Suppressor macrophage treated with lipopolysaccharide for 4 hours (primary cell): ENCODE data around the gene SPDYE4.

ENCODE experiments used
- DNase-seq: peaks from one replicate; pipeline ENCODE4 v3.0.0-alpha.2; 2020

Gene SPDYE4

GRCh38 chr17:8782176-8782575 is 23.8 kb upstream of the SPDYE4 start:
- no peak for DNase-seq

GRCh38 chr17:8781776-8782175 is 23.4 kb upstream of the SPDYE4 start:
- peak; percentile 28 for DNase-seq

DNA sequence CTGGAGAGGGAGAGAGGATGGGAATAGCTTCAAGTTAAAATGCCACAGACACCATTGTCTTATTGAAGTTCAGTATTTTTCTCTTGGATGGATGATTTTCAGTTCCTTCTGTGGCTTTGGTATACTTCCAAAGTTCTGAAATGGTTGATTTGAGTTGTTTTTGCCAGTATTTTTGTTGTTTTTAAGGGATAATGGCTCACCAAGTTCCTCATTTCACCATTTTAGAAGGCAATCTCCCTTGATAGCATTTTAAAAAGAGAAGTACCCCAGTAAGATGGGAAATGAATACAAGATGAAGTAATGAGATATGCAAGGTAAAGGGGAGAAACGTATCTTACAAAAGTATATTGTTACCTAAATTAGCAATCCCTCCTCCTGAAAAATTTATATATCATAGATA is 18.5 kb upstream of the SPDYE4 start:
- peak; percentile 20 for DNase-seq

DNA sequence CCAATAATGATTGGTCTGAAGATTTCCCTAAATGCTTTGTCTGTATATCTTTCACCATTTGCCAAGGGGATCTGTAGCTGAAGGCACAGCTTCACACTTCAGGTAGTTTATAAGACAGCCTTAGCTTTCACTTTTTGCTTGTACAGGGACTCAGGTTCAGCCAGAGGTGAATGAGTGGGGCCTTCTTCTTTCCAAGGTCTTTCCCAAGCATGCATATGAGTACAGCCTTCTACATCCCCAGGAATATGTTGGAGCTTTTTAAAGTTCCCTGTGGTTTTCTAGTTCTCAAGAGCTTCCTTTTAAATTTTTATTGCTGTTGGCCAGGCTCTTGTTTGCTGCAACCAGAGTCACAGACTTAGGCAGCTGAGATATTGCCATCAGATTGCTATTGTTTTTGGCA is 17.9 kb upstream of the SPDYE4 start:
- no peak for DNase-seq

GRCh38 chr17:8766731-8767130 is 8.4 kb upstream of the SPDYE4 start:
- DNase-seq = no peak

GRCh38 chr17:8762012-8762411 is 3.7 kb upstream of the SPDYE4 start:
- no peak for DNase-seq

DNA sequence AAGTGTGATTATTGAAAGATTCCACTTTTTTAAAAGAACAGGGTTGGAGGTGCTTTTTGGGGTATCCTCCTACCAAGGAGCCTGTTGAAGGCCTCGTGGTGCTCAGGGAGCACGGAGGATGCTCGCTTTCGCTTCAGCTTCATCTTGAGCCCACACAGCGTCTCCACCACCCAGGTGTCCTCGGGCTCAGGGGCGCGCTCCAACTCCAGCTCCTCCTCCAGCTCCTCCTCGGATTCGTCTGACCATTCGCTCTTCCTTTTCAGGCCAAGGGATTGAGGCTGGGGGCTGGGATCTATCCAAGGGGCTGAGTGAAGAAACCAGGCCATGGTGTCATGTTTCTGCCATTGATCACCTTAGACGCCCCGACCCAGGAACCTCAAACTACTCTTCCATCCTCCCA is 1.2 kb downstream of the SPDYE4 start:
- no peak for DNase-seq

DNA sequence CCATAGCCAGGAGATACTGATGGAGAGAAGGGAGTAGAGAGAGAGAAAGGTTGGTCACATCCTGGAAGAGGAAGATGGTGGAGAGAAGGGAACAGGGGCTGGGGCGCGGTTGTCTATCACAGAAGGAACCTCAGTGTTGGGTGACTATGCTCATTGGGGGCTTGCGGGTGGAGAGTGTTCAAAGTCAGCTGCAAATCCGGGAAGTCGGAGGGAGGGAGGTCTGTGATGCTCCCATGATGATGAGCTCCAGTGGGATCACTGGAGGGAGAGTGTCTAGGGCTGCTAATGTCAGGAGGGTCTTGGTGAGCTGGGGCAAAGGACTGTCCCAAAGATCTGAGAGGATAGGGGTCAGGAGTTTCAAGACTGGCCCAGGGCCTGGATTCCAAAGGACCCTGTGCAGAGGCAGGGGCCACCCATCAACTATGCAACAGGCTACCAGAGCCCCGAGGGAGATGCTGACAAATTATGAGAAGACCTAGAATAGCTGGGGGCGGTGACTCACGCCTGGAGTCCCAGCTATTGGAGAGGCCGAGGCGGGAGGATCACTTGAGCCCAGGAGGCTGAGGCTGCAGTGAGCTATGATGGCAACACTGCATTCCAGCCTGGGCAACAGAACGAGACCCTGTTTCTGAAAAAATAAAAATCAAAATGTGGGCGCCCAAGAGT is 2.6 kb downstream of the SPDYE4 start:
- no peak for DNase-seq

GRCh38 chr17:8754890-8755289 is 3.5 kb downstream of the SPDYE4 start:
- no peak for DNase-seq

DNA sequence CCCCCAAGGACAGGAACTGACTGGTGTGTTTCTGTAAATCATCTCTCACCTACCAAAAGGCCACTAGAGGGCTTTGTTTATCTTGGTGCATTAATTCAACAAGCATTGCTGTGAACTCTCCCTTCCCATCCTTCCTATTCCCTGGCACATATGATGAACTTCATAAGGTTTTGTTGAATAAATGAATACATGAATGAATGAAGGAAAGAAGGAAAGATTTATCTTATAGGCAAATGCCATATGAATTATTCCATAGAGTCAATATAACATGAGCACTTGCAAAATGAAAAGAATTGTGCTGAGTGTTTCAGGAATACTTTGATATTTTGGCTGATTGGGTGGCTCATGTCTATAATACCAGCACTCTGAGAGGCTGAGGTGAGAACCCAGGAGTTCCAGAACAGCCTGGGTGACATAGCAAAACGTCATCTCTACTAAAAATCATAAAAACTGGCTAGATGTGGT is 4.3 kb downstream of the SPDYE4 start:
- peak; percentile 37 for DNase-seq

GRCh38 chr17:8753136-8753975 is 5.0 kb downstream of the SPDYE4 start:
- DNase-seq = no peak

GRCh38 chr17:8749616-8750015 is 8.7 kb downstream of the SPDYE4 start:
- DNase-seq = no peak

DNA sequence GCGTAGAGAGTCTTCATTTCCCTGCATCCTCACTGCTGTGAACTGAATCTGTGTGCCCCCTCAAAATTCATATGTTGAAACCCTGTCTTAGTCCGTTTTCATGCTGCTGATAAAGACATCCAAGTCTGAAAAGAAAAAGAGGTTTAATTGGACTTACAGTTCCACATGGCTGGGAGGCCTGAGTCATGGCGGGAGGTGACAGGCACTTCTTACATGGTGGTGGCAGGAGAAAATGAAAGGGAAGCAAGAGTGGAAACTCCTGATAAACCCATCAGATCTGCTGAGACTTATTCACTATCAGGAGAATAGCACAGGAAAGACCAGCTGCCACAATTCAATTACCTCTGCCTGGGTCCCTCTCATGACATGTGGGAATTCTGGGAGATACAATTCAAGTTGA is 10.6 kb downstream of the SPDYE4 start:
- DNase-seq = peak; percentile 54

- DNase-seq = no peak
Measured at GRCh38 chr17:8746501-8747236, 11.7 kb downstream of the SPDYE4 start.

DNA sequence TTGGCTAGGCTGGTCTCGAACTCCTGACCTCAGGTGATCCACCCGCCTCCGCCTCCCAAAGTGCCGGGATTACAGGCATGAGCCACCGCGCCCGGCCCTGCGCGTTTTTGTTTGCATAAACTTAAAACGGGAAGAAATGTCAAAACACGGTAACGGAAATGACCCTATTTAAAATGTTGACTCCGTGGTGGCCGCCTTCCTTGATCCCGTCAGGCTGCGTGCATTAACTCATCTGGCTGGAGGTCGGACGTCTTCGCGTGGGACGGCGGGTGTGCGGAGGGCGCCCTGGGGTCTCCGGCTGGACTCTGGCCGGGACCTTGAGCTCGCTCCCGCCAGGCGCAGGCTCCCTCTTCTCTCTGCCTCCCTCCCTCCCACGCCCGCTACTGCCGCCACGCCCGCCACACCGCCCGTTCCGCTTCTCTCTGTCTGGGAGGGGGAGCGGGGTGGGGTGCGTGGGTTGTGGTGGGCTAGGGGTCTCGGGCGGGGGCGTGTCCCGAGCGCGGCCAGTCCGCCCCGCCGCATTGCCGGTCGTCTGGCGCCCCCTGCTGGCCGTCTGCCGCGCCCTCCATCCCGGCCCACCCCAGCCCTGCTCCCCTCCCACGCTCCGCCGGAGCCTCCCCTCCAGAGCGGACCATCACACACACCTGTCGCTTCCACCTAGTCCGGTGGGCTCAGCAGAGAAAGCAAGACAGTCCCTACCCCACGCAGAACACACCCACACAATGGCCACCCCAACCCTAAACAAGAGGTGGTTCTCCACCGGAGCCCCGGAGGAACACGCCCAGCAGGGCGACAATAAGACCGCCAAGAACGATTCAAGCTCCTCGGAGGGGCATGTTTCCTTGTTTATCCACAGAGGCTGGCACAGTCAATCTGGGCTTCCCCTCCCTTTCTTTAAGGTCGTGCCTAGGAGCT is 12.5 kb downstream of the SPDYE4 start:
- peak; percentile 71 for DNase-seq

- DNase-seq = no peak
Measured at GRCh38 chr17:8744086-8744785, 14.1 kb downstream of the SPDYE4 start.

GRCh38 chr17:8742819-8743218 is 15.5 kb downstream of the SPDYE4 start:
- DNase-seq = no peak

DNA sequence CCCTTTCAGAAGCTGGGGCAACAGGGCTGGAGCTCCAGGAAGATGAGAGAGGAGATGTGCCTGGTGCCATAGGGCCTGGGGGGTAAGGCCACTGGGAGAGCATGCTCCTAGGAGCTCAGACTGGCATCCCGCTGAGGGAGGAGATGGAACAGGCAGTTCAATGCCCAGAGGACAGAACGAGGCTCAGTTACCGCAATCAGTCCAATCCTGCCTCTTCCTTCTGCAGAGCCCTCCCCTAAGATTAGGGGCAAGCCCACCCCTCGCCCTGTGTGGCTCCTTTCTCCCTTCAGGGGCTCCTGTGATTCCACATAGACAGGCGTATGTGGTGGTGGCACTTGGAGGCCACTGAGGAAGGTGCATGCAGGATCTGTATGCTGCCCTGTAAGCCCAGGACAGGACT is 16.1 kb downstream of the SPDYE4 start:
- no peak for DNase-seq

GRCh38 chr17:8741771-8742170 is 16.6 kb downstream of the SPDYE4 start:
- DNase-seq = no peak

DNA sequence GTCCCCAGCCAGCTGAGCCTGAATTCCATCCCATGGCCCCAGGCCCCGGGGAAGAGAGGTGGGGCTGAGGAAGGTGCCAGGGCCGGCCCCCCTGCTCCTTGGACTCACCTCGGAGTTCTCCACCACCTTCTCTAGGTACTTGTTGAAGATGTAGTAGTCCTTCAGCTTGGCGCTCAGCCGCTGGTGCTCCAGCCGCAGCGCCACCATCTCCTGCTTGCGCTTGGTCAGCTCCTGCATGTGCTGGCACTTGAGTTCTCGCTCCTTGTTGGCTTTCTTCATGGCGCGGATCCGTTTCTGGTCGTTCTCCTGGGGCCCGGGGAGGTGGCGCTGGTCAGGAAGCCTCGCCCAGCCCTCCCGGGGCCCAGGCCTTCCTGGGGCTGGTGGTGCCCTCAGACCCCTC is 17.0 kb downstream of the SPDYE4 start:
- DNase-seq = no peak

DNA sequence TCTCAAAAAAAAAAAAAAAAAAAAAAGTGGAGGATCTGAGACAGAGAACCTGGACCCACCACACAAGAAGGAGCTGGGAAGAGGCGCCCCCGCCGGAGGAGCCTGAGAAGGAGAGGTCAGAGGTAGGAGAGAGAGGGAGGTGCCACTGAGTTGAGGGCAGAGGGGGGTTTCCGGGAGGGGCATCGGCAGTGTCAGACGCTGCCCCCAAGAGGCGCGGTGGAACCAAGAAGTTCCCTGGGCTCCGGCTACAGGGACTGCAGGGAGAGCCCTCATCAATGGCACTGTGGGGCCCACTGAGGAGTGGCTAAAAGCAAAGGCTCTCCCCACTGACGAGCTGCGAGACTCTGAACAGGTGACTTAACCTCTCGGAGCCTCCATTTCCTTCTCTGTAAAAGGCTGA is 17.9 kb downstream of the SPDYE4 start:
- no peak for DNase-seq

DNA sequence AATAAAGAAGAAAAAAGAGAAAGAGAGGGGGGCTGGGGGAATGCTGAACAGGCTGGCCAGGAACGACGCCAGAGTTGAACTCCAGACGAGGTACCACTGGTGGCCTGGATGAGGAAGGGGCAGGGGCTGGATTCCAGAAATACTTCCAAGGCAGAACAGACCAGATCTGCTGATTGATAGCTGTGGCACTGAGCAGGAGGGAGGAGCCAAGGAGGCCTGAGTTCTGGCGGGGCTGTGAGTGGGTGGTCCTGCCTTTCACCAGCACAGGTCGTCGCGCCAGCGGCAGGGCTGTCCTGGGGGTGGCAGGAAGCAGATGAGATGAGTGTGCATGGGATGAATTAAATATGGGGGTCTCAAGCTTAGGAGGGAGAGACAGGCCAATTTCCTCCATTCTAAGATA is 19.2 kb downstream of the SPDYE4 start:
- no peak for DNase-seq
